Activated naive CD8-positive, alpha-beta T cell treated with anti-CD3 and anti-CD28 coated beads for 36 hours (primary cell): Measurements from ENCODE around the gene LMX1B. TPM values are rescaled to one million over a fixed set of nuclear protein-coding genes. Genes with fewer than 3 reads are reported as not detected.

Experiments used
- DNase-seq: peaks from one replicate; pipeline ENCODE4 v3.0.0; 2021
- H3K27ac Mint-ChIP-seq: one replicate; pipeline ENCODE4 v1.8.0; 2022; ENCODE audit warnings: mild to moderate bottlenecking, moderate library complexity, mixed read lengths
- H3K27me3 Mint-ChIP-seq: one replicate; pipeline ENCODE4 v1.8.0; 2022; ENCODE audit warnings: mild to moderate bottlenecking, mixed read lengths
- H3K36me3 Mint-ChIP-seq: one replicate; pipeline ENCODE4 v1.8.0; 2021; ENCODE audit warnings: mild to moderate bottlenecking, mixed read lengths
- H3K4me1 Mint-ChIP-seq: one replicate; pipeline ENCODE4 v1.8.0; 2021; ENCODE audit warnings: mixed read lengths
- H3K4me3 Mint-ChIP-seq: one replicate; pipeline ENCODE4 v1.8.0; 2022; ENCODE audit warnings: mild to moderate bottlenecking, moderate library complexity, mixed read lengths
- H3K9me3 Mint-ChIP-seq: one replicate; pipeline ENCODE4 v1.8.0; 2022; ENCODE audit warnings: mixed read lengths
- total RNA-seq, 2 experiments: library from RNA; stranded (reverse); gene quantifications; one replicate each; pipeline ENCODE4 v1.2.3, GENCODE V29; 2021

Gene LMX1B
- total RNA-seq, 2 experiments from 2014 or later, result not detected

- Mint-ChIP-seq H3K27me3 (peaks cover 77% of the 10 kb centered on the region), H3K27ac (no peak overlapping the region), H3K9me3 (no peaks in the 10 kb centered on the region), H3K4me1 (peaks cover 7% of the 10 kb centered on the region), H3K4me3 (no peak overlapping the region), H3K36me3 (no peaks in the 10 kb centered on the region)
- no peak for DNase-seq
Measured at GRCh38 chr9:126630458-126631237, 16.9 kb downstream of the LMX1B start.

- Mint-ChIP-seq H3K36me3 (no peaks in the 10 kb centered on the region), H3K4me3 (no peak overlapping the region), H3K27me3 (peaks cover 75% of the 10 kb centered on the region), H3K9me3 (no peaks in the 10 kb centered on the region), H3K4me1 (peaks cover 3% of the 10 kb centered on the region), H3K27ac (no peak overlapping the region)
- DNase-seq, result no peak
Measured at GRCh38 chr9:126631254-126631653, 17.5 kb downstream of the LMX1B start.

- Mint-ChIP-seq H3K9me3 (no peaks in the 10 kb centered on the region), H3K4me3 (no peak overlapping the region), H3K36me3 (no peaks in the 10 kb centered on the region), H3K4me1 (peaks cover 2% of the 10 kb centered on the region), H3K27me3 (peaks cover 71% of the 10 kb centered on the region), H3K27ac (no peak overlapping the region)
- DNase-seq, result no peak
Measured at GRCh38 chr9:126633881-126634558, 20.3 kb downstream of the LMX1B start.

GRCh38 chr9:126635061-126635460 lies 21.3 kb downstream of the LMX1B start:
- peaks cover 2% of the 10 kb centered on the region for H3K4me1 Mint-ChIP-seq
- DNase-seq, result no peak
- H3K9me3 Mint-ChIP-seq, result no peaks in the 10 kb centered on the region
- peaks cover 69% of the 10 kb centered on the region for H3K27me3 Mint-ChIP-seq
- no peaks in the 10 kb centered on the region for H3K36me3 Mint-ChIP-seq
- no peak overlapping the region for H3K4me3 Mint-ChIP-seq
- H3K27ac Mint-ChIP-seq, result no peak overlapping the region

- no peak for DNase-seq
- peaks cover 68% of the 10 kb centered on the region for H3K27me3 Mint-ChIP-seq
- H3K36me3 Mint-ChIP-seq, result no peaks in the 10 kb centered on the region
- H3K4me1 Mint-ChIP-seq, result peaks cover 2% of the 10 kb centered on the region
- H3K4me3 Mint-ChIP-seq, result no peak overlapping the region
- H3K9me3 Mint-ChIP-seq, result no peaks in the 10 kb centered on the region
- H3K27ac Mint-ChIP-seq, result no peak overlapping the region
Measured at GRCh38 chr9:126635661-126636439, 22.1 kb downstream of the LMX1B start.

- no peaks in the 10 kb centered on the region for H3K9me3 Mint-ChIP-seq
- peaks cover 71% of the 10 kb centered on the region for H3K27me3 Mint-ChIP-seq
- DNase-seq, result no peak
- H3K4me3 Mint-ChIP-seq, result no peak overlapping the region
- H3K27ac Mint-ChIP-seq, result no peak overlapping the region
- H3K36me3 Mint-ChIP-seq, result no peaks in the 10 kb centered on the region
- peaks cover 2% of the 10 kb centered on the region for H3K4me1 Mint-ChIP-seq
Measured at GRCh38 chr9:126636983-126637798, 23.5 kb downstream of the LMX1B start.

GRCh38 chr9:126638571-126639132 lies 24.9 kb downstream of the LMX1B start:
- Mint-ChIP-seq H3K27me3 (peaks cover 69% of the 10 kb centered on the region), H3K27ac (no peak overlapping the region), H3K36me3 (no peaks in the 10 kb centered on the region), H3K4me3 (no peak overlapping the region), H3K9me3 (no peaks in the 10 kb centered on the region), H3K4me1 (peaks cover 2% of the 10 kb centered on the region)
- no peak for DNase-seq

- Mint-ChIP-seq H3K4me1 (peaks cover 2% of the 10 kb centered on the region), H3K27me3 (peaks cover 72% of the 10 kb centered on the region), H3K4me3 (no peak overlapping the region), H3K9me3 (no peaks in the 10 kb centered on the region), H3K36me3 (no peaks in the 10 kb centered on the region), H3K27ac (no peak overlapping the region)
- DNase-seq, result no peak
Measured at GRCh38 chr9:126639318-126640000, 25.7 kb downstream of the LMX1B start.

GRCh38 chr9:126641118-126641851 lies 27.6 kb downstream of the LMX1B start:
- Mint-ChIP-seq H3K27me3 (peaks cover 72% of the 10 kb centered on the region), H3K36me3 (no peaks in the 10 kb centered on the region), H3K9me3 (no peaks in the 10 kb centered on the region), H3K27ac (no peak overlapping the region), H3K4me3 (no peak overlapping the region), H3K4me1 (peaks cover 2% of the 10 kb centered on the region)
- DNase-seq, result no peak

GRCh38 chr9:126642010-126642744 lies 28.4 kb downstream of the LMX1B start:
- Mint-ChIP-seq H3K4me3 (no peak overlapping the region), H3K27ac (no peak overlapping the region), H3K27me3 (peaks cover 69% of the 10 kb centered on the region), H3K9me3 (no peaks in the 10 kb centered on the region), H3K36me3 (no peaks in the 10 kb centered on the region), H3K4me1 (peaks cover 2% of the 10 kb centered on the region)
- DNase-seq, result no peak

GRCh38 chr9:126642839-126643238 lies 29.1 kb downstream of the LMX1B start:
- DNase-seq, result no peak
- Mint-ChIP-seq H3K36me3 (no peaks in the 10 kb centered on the region), H3K27ac (no peak overlapping the region), H3K27me3 (peaks cover 69% of the 10 kb centered on the region), H3K4me1 (peaks cover 2% of the 10 kb centered on the region), H3K4me3 (no peak overlapping the region), H3K9me3 (no peaks in the 10 kb centered on the region)

GRCh38 chr9:126643945-126644527 lies 30.3 kb downstream of the LMX1B start:
- H3K4me3 Mint-ChIP-seq, result no peak overlapping the region
- no peaks in the 10 kb centered on the region for H3K36me3 Mint-ChIP-seq
- peaks cover 70% of the 10 kb centered on the region for H3K27me3 Mint-ChIP-seq
- DNase-seq, result no peak
- no peaks in the 10 kb centered on the region for H3K4me1 Mint-ChIP-seq
- no peaks in the 10 kb centered on the region for H3K9me3 Mint-ChIP-seq
- H3K27ac Mint-ChIP-seq, result no peak overlapping the region

GRCh38 chr9:126646162-126646561 lies 32.4 kb downstream of the LMX1B start:
- H3K9me3 Mint-ChIP-seq, result no peaks in the 10 kb centered on the region
- H3K36me3 Mint-ChIP-seq, result no peaks in the 10 kb centered on the region
- DNase-seq, result no peak
- no peaks in the 10 kb centered on the region for H3K4me1 Mint-ChIP-seq
- H3K27me3 Mint-ChIP-seq, result peaks cover 71% of the 10 kb centered on the region
- H3K4me3 Mint-ChIP-seq, result no peak overlapping the region
- no peak overlapping the region for H3K27ac Mint-ChIP-seq
